SHP77 treated with DMSO at 0.1 percent for 48 hours (cell line): ENCODE measurements around the gene ANO2.

Experiments
- DNase-seq: peaks from one replicate; lab custom pipeline; 2025; lab: John Stamatoyannopoulos, UW

ANO2 gene

GRCh38 chr12:5945071-5946008 lies at the start of gene ANO2:
TSS of gene ANO2 (minus strand) at chr12:5945259. CDS start at chr12:5945217, 42 bp downstream.
- no peak for DNase-seq

GRCh38 chr12:5989621-5990020 lies 44.6 kb upstream of the ANO2 start:
- DNase-seq = no peak

- no peak for DNase-seq
Observed at GRCh38 chr12:5988659-5989116, 43.6 kb upstream of the ANO2 start.

- no peak for DNase-seq
Observed at GRCh38 chr12:5988088-5988487, 43.0 kb upstream of the ANO2 start.

GRCh38 chr12:5987573-5987972 lies 42.5 kb upstream of the ANO2 start:
- DNase-seq = no peak

DNA sequence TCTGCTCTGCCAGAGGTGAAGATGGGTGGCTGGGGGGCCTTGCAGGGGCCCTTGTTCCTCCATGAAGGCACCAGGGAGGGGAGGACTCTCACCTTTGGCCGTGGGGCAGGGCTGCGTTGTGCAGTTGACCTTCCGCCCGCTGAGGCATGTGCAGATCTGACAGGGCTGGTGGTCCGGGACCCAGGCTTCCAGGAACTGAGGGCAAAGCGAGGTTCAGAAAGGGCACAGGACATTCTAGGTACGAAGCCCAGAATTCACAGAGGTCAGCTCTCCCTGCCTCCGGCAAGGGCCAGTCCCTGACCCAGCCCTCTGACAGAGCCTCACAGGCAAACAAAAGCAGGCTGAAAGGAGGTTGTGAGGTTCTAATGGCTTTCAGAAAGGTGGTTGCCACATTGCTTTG lies 40.4 kb upstream of the ANO2 start:
- DNase-seq = no peak

DNA sequence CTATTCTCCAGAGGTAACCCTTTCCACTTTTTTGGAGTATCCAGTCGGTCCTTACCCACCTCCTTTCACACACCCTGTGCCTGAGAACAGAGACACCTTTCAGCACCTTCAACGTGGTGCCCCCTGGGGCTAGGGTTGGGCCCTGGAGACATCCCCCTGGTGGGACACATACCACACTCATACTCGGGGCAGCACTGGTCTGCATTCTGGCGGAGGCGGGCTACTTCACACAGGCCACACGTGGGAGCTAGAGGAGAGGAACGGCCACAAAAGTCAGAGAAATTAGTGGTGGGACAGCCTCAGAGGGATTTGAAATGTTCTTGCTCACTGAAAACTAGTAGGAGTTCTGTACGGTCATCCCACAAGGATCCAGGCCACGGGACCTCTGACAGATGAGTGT lies 39.8 kb upstream of the ANO2 start:
- DNase-seq = no peak

DNA sequence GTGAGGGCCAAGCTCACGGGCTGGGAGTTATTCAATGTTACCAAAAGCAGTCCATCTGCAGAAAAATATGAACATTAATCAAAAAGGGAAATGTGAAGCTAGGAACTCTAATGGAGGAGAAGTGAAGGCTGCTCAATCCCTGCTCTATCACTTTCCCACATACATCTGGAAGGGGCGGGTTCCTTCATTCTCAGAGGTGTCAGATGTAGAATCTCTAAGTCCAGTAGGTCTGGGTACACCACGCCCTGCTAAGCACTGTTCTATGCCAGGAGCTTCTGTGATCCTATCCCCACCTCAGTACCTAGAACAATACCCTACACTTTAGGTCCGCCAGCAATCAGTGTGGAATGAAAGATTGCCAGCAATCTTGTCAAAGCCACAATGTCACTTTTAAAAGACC lies 37.0 kb upstream of the ANO2 start:
- no peak for DNase-seq

GRCh38 chr12:5977556-5977955 lies 32.5 kb upstream of the ANO2 start:
- no peak for DNase-seq

GRCh38 chr12:5976711-5977110 lies 31.7 kb upstream of the ANO2 start:
- no peak for DNase-seq

DNA sequence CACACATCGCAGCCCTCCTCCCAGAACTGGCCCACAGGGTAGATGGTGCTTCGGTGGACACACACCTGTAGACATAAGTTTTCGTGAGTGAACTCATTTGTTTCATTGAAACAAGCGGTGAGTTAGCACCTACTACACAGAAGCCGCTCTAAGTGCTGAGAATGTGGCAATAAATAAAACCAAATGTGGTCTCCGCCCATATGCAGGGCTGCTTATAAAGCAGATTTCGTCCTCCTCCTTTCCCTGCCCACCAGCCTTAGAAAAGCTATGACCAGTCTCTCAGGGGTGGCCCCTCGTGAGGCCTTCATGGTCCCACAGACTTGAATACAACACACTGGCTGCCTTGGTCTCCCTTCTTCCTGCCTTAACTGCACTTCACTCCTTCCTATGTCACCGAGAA lies 31.1 kb upstream of the ANO2 start:
- DNase-seq = no peak

DNA sequence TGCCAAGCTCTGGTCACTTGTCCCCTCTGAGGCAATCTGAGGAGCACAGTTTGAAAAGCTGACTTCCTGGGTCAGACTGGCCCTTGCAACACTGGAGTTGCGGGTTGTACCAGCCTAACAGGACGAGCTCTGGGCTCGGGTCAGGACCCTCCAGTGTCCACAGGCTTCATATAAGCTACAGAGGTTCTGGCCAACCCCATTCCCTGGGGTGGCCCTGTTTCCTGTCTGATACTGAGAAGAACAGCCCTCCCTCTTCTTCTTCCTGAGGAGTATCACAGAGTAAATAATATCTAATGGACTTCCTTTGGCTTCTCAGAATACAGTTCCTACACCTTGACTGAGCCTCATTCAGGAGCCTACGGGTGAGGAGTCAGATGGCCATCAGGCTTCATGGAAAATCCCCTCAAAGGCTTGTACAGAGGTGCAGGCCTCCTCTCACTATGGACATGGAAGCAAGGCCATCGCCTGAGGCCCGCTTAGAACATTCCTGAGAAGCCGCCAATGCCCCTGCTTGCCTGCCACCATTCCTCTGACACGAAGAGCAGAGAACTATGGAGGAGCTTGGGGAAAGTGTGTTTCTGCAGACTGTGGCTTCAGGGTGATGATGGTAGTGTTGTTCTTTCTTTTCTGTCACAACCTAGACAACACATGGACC lies 28.5 kb upstream of the ANO2 start:
- DNase-seq = no peak

DNA sequence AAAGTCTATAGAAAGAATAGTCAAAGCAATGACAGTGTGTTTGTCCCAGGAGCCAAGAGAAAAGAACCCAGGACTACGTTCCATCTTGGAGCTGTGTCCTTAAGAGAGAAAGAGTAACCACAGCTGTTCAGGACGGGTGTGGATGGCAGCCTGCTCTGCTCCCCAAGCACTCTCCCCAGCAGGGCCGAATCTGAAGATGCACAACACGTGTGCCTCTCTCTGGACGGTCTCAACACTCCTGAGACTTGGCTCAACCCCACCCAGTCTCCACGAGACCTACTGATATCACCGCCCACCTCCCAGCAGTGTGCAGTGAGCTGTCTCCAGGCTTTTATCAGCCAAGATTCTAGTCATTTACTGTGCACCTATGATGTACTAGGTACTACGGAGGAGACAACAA lies 27.3 kb upstream of the ANO2 start:
- DNase-seq = no peak

- DNase-seq = no peak
Observed at GRCh38 chr12:5971194-5971850, 26.3 kb upstream of the ANO2 start.

DNA sequence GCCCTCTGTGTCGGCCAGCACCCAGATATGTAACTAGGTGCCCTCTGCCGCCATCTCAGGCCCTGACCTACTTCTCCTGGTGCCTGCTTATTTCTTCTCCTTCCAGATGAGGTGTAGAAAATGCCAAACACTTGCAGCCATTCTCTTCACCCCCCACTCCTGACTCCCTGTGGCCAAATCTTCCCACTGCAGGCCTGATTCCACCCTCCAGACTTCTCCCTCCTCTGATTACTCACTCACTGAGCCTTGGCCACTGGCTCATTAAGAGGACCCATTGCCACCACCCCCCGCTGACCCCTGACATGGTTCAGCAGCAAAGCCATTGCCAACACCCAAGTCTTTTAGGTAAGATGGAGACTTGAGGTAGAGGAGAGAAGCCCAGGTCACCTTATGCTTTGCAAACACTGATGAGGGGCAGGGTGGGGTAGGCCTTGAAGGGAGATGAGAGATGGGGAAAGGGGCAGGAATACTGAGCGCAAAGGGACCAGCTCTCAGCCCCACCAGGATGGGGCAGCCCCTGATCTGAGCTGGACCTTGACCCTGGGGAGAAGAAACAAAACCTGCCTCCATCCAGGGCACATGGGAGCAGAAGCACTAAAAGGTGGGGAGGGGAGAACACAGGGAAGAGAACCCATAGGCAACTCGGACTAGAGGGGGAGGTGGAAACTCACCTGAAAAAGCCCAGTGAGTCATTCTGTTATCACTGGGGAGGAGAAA lies 25.1 kb upstream of the ANO2 start:
- no peak for DNase-seq

DNA sequence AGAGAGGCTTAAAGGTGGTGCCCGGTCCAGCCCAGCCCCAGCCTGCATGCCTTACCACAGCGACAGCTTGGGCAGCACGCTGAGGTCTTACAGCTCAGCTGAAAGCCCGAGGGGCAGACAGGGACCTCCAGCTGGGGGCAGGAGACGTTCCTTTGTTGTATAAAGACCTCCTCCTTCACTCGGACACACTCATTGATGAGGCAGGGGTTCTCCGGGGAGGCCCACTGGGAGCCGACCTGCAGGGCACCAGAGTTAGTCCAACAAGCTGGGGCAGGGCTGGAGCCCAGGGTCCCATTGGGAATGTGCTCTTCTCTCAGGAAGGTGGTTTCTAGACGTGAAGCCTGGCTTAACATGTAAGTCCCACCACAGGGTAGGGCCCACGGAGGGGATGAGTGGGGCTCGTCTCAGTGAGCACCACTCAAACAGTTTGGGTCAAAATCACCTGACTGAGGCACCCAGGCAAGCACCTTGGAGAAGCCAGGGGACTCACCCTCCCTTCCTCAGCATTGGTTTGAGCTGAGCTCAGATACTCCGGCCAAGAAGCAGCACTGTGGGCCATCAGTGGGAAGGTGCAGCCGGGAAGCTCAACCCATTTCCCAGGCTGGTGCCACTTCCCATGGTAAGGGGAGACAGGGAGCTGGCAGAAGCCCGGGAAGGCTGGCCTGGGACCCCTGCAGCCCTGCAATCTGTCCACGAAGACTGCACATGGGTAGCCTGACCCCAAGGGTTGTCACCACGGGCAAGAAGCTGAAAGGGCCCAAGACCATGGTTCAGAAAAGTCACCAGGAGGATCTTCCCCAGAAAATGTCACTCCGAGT lies 24.3 kb upstream of the ANO2 start:
- no peak for DNase-seq

DNA sequence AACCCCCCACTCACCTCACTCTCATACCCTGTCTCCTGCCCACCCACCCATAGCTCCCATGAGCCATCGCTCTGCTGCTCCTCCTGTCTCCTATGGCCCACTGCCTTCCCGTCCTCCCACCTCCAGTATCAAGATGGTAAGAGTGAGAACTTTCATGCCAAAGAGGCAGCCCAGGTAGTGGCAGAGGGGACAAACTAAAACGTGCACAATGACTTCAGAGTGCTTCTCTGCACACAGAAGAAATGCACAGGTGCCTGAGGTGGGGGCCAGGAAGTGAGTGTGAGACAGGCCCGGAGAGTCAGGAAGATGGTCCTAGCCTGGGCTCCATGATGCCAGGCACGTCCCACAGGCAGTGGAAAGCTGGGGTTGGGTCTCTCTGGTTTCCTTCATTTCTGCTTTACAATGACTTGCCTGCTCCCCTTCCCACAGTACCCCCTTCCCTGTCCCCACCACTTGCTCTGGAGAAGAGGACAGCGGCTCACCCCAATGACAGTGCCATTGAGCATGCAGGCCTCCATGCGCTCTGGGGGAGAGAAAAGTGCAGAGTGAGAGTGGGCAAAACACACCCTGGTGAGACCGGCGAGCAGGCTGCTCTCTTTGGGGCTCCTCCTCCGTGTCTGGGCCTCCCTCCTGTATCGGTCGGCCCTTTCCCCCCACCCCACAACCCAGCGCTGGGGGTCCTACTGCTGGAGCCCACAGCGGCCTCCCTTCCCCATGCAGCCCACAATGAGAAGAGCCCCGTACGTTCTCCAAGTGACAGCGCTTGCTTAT lies 22.8 kb upstream of the ANO2 start:
- no peak for DNase-seq

DNA sequence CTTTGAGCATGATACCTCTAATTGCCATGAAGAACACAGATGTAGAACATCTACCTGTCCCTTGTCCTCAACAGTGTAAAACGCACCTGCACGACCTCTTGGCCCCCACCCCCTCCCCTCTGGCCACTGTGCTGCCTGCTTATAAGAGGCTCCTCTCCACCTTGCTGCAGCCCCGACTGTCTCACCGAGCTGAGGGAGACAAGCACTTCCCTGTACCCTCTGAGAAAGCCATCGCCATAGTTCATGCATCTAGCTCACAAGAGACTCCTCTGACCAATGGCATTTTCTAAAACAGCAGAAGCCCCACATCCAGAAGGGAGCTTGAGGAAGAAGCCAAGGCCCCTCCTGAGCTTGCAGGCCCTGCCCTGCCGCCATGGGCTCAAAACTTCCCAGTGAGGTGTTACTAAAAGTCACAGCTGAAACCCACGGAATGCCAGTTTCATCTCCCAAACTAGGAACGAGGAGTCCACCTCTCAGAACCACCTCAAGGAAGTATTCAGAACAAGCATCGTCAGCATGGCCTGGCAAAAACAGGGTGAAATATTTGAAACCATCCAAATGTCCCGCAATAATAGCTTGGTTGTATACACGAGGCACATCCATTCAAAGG lies 21.5 kb upstream of the ANO2 start:
- no peak for DNase-seq

GRCh38 chr12:5965950-5966383 lies 20.9 kb upstream of the ANO2 start:
- DNase-seq = no peak
